ENCODE data around the gene TESPA1.

DNA sequence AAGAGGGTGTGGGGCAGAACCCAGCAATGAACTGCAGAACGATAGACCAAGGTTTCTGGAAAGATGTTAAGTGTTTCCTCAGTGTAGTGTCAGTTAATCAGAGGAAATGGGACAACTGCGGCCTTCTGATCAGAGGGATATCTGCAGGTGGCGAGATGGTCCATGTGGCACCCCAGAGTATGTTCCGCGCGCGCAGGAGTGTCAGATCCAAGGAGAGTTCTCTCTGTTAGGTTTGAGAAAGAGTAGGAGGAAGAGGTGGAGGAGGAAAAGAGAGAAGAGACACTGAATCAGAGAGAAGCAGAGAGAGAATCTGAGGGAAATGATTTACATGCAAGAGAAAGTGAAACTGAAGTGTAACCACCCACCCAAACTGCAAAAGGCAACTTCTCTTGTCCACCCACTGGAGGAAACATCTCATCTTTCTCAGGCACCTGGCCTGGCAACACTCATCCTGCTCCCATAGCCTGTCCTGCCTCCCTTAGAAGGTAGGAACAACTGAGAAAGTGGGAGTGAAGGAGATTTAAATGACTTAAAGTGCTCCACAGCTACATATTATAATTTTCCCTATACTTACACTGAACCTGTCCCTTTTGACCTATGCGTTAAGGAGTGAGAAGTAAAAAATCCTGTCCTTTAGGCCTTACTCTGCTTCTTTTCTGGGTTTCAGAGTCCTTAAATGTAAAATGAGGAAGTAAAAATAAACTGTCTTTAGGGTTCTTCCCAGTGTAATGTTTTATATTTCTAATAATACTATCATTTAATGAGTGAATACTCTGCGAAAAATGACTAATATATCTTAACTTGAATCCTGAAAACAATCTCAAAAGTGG, 6.8 kb upstream of the TESPA1 start:
- TF ChIP-seq, protein P1, sequence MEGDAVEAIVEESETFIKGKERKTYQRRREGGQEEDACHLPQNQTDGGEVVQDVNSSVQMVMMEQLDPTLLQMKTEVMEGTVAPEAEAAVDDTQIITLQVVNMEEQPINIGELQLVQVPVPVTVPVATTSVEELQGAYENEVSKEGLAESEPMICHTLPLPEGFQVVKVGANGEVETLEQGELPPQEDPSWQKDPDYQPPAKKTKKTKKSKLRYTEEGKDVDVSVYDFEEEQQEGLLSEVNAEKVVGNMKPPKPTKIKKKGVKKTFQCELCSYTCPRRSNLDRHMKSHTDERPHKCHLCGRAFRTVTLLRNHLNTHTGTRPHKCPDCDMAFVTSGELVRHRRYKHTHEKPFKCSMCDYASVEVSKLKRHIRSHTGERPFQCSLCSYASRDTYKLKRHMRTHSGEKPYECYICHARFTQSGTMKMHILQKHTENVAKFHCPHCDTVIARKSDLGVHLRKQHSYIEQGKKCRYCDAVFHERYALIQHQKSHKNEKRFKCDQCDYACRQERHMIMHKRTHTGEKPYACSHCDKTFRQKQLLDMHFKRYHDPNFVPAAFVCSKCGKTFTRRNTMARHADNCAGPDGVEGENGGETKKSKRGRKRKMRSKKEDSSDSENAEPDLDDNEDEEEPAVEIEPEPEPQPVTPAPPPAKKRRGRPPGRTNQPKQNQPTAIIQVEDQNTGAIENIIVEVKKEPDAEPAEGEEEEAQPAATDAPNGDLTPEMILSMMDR (IDR thresholded peaks at IDR 0.05) = no peak
- TF ChIP-seq EZH2 (IDR thresholded peaks at IDR 0.05) (no peak), EZH2phosphoT487 (IDR thresholded peaks at IDR 0.05) (no peak)
